Right renal cortex interstitium (tissue), 3 donors: ENCODE results near the gene TUT4. TPM values are rescaled to one million over a fixed set of nuclear protein-coding genes. Genes with fewer than 3 reads are reported as not detected.

Experiments used
- DNase-seq, 3 donors: peaks; one replicate each; pipeline ENCODE4 v3.0.0-alpha.2; 2013; ENCODE audit warnings: low read depth in 3 of 3, low spot score in 2 of 3
- polyA plus RNA-seq, 3 donors: library from polyadenylated mRNA; unstranded; fragments of 120-200 nt; gene quantifications; one replicate each; pipeline ENCODE4 v1.2.1, GENCODE V29; 2013; ENCODE audit not compliant: insufficient read length in 3 of 3

Gene TUT4
- polyA plus RNA-seq, 3 donors: 75.6 to 82.4 (median 77.5) TPM

GRCh38 chr1:52576074-52576473 is 23.2 kb upstream of the TUT4 start:
- no peak for DNase-seq

GRCh38 chr1:52574594-52574993 is 21.7 kb upstream of the TUT4 start:
- no peak for DNase-seq

GRCh38 chr1:52572387-52572786 is 19.5 kb upstream of the TUT4 start:
- DNase-seq: no peak

- no peak for DNase-seq
Measured at GRCh38 chr1:52571783-52572182, 18.9 kb upstream of the TUT4 start.

GRCh38 chr1:52569449-52570210 is 16.7 kb upstream of the TUT4 start:
- no peak for DNase-seq

GRCh38 chr1:52567943-52568342 is 15.1 kb upstream of the TUT4 start:
- no peak for DNase-seq

GRCh38 chr1:52562766-52563165 is 9.9 kb upstream of the TUT4 start:
- DNase-seq: no peak

- no peak for DNase-seq
Measured at GRCh38 chr1:52559875-52560274, 7.0 kb upstream of the TUT4 start.

GRCh38 chr1:52558941-52559340 is 6.0 kb upstream of the TUT4 start:
- DNase-seq: no peak

GRCh38 chr1:52556641-52557360 is 3.9 kb upstream of the TUT4 start:
- no peak for DNase-seq

GRCh38 chr1:52554756-52555155 is 1.9 kb upstream of the TUT4 start:
- DNase-seq: no peak

- DNase-seq: no peak
Measured at GRCh38 chr1:52554267-52554640, 1.4 kb upstream of the TUT4 start.

GRCh38 chr1:52553362-52554266 is 722 bp upstream of the TUT4 start:
- peak in 2 of 3 donors; percentile 38 to 78 for DNase-seq

GRCh38 chr1:52552236-52552504 is 722 bp downstream of the TUT4 start:
- DNase-seq: peak in 1 of 3 donors; percentile 47

GRCh38 chr1:52551507-52552235 is 1.2 kb downstream of the TUT4 start:
- DNase-seq: peak in 1 of 3 donors; percentile 48

GRCh38 chr1:52550447-52550846 is 2.4 kb downstream of the TUT4 start:
- no peak for DNase-seq

- no peak for DNase-seq
Measured at GRCh38 chr1:52549267-52549666, 3.6 kb downstream of the TUT4 start.

- no peak for DNase-seq
Measured at GRCh38 chr1:52546852-52547251, 6.0 kb downstream of the TUT4 start.

GRCh38 chr1:52544665-52545525 is 8.0 kb downstream of the TUT4 start:
- no peak for DNase-seq
